Coronary artery (tissue), 2 donors: Measurements from ENCODE around the gene PIERCE2.
A peak's percentile ranks its signal among the peaks of the same experiment; 100 is the strongest.

ENCODE experiments used
- DNase-seq: peaks from one replicate; pipeline ENCODE4 v3.0.0-alpha.2; 2017; ENCODE audit warnings: low spot score
- H3K27ac ChIP-seq, 2 donors: fragments of 200-600 bp; sonication (generic); one replicate each; pipeline ENCODE4 v1.5.1; 2016 to 2019
- H3K4me3 ChIP-seq: fragments of 200-600 bp; sonication (generic); 2 replicates; pipeline ENCODE4 v1.5.1; 2016; ENCODE audit warnings: mild to moderate bottlenecking, moderate library complexity
- CTCF ChIP-seq: fragments of 200-600 bp; sonication (generic); IDR thresholded peaks from one replicate; pipeline ENCODE4 v1.5.1; 2019; ENCODE audit warnings: antibody characterized with exemption

Gene PIERCE2, protein sequence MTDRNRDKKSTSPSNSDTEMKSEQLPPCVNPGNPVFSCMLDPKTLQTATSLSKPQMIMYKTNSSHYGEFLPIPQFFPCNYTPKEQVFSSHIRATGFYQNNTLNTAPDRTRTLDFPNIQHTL

DNA sequence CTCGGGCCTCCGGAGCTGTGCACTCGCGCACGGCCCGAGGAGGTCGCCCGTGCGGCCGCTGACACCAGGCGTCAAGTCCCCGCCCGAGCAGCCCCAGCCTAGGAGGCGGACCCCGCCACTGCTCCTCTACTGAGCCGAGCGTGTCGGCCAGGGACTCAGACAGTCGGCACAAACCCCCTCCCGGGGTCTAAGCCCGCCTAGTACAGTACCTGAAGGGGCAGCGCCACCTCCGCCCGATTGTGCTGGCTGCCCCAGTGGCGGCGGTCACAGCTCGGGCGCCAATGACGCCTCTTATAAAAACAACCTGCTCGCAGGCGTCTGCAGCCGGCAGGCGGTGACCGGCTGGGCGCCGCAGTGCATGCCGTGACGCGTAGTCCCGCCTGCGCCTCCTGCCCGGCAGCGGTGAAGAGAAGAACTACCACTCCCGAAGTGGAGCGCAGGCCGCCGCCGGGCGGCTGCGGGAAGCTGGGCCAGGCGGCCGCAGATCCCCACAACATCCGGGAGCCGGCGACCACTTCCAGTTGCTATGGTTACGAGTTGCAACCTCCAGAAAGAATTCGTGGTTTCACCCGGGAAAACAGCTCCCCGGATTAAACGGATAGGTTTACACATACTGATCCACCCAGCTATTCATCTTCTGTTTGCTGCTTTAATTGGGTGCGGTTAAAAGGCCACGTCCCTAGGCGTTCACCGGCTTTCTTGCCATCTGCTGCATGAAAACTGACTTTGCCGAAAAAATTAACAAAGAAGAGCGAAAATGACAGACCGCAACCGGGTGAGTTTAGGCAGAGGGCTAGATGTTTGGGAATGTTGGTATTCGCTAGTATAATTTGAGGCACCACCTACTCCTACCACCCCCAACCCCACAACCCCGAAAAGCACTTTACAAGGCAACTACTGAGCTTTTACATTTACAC, at the start of gene PIERCE2, which contains the start of gene CCPG1:
PIERCE2 (plus strand) TSS at position 484 of the 917 bp plus-strand sequence; CDS start at position 758, 274 bp downstream.
CCPG1 (minus strand) TSS at position 348 of the 917 bp plus-strand sequence. CDS start 18,935 bp downstream, outside the sequence.
- peak within 1 kb of the TSS; percentile 92 to 96 for H3K27ac ChIP-seq

GRCh38 chr15:55360256-55360655, 48.0 kb upstream of the PIERCE2 start:
- Histone ChIP-seq H3K4me3 (no peak overlapping the region), H3K27ac (peak overlapping the region in 1 of 2 donors; percentile 30)
- TF ChIP-seq CTCF, result no peak
- DNase-seq, result no peak

More for the DNA sequence above, at the start of gene PIERCE2, which contains the start of gene CCPG1:
- TF ChIP-seq CTCF, result peak; percentile 84
- DNase-seq, result peak; percentile 94
- peak within 1 kb of the TSS; percentile 95 for H3K4me3 ChIP-seq

- Histone ChIP-seq H3K27ac (no peak overlapping the region), H3K4me3 (no peak overlapping the region)
- no peak for DNase-seq
- TF ChIP-seq CTCF, result no peak
Observed at GRCh38 chr15:55361048-55361447, 47.2 kb upstream of the PIERCE2 start.

GRCh38 chr15:55362641-55363040, 45.7 kb upstream of the PIERCE2 start:
- TF ChIP-seq CTCF, result no peak
- no peak overlapping the region for H3K4me3 ChIP-seq
- H3K27ac ChIP-seq, result no peak overlapping the region
- DNase-seq, result no peak

- DNase-seq, result no peak
- H3K4me3 ChIP-seq, result no peak overlapping the region
- H3K27ac ChIP-seq, result no peak overlapping the region
- no peak for TF ChIP-seq CTCF
Observed at GRCh38 chr15:55366981-55367380, 41.3 kb upstream of the PIERCE2 start.

DNA sequence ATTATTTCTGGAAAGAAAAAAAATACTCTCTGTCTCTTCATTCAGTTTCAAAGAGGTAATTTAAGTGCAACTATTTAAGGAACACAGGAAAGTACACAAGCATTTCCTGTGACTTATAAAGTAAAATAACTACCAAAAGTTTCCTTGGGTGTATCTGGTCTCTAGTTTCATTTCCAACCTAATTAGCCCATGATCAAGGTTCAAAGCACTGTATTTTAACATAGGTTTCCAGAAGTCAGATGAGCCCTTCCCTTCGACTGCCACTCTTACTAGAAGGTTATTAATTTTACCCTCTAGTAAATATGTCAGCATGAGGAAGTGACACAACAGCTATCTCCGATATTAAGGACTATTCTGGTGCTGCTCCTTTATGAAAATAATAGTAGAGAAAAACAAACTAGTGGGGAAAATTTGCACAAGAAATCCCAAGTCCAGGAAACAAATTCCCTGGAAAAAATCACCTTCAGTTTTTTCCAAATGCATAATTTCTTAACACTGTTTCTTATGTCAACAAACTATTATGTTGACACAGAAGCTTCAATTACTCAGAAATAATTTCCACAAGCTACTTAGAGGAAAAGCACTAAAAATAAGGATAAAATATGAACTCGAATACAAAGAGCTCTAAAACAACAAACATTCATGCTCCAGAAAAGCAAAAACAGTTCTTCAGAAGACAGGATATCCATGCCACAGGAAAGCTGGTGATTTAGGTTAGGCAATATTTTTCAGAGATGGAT, 35.4 kb upstream of the PIERCE2 start:
- no peak for DNase-seq
- no peak overlapping the region for H3K27ac ChIP-seq
- TF ChIP-seq CTCF, result no peak
- no peak overlapping the region for H3K4me3 ChIP-seq
